GM19452 (cell line): Measurements from ENCODE around the gene CPNE4.
"Not testable (repeated sequence)": the region's sequence is repeated elsewhere in the genome, so short reads cannot be mapped to it uniquely, and the experiment has no call there.

Source experiments
- ATAC-seq: cut with Tn5 transposase; IDR thresholded peaks from one replicate; pipeline ENCODE4 v1.9.1; 2021; ENCODE audit not compliant: unreplicated experiment

CPNE4 gene

DNA sequence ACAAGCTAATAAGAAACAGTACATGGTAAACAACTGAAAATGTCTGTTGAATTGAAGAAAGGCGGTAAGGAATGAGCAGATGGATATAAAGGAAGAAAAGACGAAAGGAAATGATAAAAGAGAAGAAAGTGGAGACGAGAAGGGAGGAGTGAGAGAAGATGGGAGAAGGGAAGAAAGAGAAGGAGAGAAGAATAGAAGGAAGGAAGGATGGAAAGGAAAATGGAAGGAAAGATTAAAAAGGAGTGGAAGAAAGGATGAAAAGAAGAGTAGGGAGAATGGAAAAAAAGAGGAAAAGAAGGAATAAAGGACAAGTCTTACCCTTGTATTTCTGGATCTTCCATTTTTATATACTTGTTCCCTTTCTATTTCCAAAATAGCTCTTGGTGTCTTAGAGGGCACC is 17.7 kb downstream of the CPNE4 start:
- ATAC-seq = no peak

DNA sequence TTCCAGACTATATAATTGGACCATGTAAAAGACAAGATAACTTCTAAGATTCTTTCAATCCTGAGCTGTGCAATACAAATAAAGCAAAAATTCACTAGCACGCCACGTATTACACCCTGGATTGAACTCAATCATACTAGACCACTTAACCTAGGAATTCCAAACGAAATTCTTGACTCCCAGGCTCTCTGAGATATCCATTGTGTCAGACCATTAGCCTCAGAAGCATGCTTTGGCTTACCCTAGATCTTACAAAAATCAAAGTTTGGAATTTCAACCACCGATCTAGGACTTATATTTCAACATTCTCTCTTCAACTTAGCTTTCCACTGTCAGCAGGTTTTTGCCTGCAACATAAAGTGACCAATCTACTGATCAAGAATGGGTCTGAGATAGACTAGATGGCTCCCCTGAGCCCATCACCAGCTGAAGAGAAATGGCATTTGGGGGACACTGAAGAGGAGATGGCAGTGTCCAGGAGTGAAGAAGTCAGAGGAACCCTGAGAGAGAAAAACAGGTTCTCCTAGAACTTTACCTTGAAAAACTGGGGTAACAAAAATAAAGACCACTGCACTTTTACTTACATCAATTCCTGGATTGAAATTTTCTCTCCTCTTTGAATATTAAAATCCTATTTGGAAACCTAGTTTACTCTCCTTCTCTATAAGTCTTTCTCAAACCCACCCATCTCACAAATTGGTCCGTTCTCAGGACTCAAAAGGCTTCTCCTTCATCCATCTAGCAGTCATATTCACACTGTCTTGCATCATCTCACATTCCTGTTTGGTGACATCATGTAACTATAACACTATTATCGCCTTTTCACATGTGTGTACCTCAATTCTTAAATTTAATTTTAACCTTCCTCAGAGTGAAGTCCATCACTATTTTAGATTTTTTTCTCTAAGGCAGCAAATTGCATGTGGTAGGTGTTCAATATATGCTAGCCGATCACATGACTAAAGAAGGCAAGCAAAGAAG is 18.5 kb downstream of the CPNE4 start:
- ATAC-seq = no peak

DNA sequence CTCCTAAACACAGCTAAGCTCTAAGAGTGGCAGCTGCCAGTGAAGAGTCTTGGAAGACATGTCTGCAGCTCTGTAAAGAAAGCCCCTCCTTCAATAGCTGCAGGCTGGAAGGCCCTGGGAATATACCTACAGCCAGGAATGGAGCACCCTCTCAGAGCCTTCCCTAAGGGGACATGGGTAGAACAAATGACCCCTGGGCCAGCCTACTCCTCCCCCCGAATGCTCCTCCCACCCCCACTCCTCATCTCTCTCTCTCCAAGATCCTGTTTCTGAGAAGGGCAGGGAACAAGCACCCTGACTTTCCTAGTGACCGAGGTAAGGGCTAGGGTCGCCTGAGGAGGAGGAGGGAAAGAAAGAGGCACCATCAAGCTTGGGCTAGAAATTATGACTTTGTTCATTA is 20.7 kb downstream of the CPNE4 start:
- no peak for ATAC-seq

DNA sequence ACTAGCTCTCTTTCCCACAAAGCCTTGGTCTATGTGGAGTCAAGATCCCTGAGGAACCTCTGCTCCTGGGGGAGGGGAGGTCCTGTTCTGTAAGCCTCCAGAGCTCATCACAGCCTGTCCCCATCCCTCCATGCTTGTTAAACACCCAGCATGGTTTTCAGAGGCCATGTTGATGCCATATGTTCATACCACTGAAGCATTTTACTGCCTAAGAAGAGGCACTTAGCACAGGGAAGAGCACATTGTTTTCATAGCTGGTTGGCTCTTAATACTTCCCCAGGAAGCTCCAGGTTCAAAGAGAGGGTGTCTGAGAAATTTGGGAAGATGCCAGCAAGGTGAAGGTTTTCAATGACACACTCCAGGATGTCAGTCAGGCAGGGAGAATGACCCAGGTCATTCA is 25.6 kb downstream of the CPNE4 start:
- ATAC-seq = no peak

DNA sequence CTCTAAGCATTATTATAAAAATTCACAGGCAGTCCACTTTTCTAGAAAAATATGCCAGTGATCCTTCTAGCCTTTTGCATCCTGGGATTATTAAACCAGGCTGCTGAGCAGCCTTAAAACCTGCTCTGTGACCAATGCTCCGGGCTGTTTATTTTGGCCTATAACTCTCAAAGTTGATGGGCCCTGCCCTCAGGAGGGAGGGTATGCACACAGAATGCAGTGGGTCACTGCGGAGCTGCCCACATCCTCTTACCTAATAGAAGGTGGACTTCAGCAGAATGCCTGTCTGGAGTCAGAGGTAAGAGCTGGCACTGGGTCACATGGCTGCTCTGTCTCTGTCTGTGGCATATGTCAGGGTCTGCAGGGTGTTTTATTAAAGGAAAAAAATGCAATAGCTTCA is 26.0 kb downstream of the CPNE4 start:
- no peak for ATAC-seq

DNA sequence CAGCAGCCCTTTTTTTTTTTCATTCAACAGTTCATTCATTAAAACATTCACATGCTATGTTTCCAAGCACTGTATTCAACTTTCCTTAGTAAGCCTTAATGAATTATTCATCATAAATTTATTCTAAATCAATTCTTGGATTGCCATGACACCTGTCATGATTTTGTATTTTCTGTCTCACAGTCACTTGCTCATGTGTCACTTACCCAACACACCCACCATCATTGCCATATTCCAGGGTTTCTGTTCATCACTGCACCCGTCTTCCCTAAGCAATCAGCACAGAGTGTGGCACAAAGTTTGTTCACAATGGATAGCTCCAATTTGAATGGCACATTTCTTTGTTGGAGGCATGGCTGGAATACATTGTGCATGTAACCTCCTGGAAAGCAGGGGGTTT is 27.2 kb downstream of the CPNE4 start:
- ATAC-seq = no peak

DNA sequence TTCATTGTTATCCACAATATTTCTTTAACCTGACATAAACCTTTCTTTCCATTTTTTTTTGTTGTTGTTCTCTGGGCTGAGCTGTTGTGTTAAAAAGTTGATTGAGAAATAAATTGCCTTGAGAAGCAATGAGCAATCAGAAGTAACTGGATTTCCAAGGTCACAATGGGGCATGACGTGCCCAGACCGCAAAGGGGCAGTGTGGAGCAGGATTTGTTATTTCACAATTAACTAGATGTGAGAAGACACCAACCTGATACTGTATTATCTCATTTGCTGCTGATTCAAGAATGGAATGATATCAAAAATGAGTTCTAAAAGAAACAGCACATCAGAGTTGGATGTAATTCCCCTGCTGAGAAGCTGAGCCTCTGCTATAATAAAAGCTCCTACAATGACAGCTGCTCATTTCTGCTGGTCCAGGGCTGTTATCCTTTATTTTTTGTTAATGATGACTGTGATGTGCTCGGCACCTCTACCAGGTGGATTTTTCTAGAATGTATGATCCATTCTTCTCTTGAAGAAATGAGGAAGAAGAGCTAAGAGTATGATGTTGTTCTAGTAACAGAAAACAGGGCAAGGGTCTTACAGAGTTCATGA is 28.1 kb downstream of the CPNE4 start:
- no peak for ATAC-seq

DNA sequence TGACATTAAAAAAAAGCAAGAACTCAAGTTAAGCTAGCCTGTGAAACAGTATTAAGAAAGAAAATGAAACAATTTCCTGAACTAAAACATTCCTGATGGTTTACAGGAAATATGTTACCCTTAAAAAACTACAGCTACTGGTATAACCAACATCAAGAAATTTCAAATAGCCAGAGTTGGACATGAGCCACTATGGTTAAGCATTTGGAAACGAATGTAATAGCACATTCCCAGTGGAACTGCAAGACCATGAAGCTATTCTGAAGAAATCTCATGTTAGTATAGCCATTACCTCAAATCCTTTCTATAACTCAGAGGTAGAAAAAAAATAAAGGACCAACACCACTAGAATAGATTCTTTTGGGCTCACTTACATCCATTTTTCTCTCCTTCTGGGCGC is 30.2 kb downstream of the CPNE4 start:
- ATAC-seq = no peak

DNA sequence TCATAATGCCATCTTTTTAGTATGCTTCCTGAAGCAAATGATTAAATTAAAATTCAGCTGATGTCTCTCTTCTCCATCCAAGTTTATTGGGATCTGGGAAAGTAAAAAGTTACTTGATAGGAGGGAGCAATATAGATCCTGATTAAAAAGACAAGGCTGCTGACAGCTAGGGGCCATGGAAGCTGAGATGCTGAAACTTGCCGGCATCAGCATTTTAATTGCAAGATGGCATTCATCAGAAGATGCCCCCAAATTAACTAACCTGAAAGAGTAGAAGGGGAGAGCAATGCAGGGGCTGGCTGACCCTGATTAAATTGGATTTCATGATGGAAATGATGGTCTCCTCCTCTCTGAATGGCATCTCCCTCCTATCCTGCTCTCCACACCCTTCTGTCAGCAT is 31.1 kb downstream of the CPNE4 start:
- no peak for ATAC-seq

DNA sequence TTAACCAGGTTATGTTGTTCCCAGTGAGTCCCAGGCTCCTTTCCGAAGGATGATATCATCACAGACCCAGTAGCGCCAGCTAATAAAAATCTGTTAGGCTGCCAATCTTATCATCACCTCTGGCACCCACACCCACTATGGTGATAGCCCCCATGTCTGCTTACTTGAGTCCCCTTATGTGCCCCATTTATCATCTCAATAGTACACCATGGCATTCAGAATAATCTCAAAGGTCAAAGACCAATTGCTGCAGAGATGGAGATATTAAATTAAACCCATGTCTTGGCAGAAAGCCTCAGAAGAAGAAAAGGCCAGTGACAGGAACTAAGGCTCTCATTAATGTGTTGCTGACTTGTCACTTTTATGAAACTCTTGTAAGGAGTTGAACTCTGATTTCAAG is 32.8 kb downstream of the CPNE4 start:
- ATAC-seq = no peak

DNA sequence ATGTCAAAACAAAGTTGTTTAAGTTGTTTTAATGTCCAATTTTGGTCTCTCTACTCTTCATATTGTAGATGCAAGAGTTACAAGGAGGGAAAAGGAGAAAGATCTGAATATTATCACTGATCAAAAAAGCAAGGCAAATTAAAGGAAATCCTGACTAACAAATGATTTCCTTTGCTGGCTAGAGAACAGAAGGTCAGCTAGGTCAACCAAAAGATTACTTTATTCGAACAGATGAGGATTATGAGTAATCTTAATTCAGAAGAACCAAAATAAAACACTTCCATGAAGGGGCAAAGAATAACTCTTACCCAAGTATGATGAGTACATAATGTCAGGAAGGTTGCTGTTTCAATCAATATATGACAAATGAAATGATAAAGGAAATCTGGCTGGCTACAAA is 33.8 kb downstream of the CPNE4 start:
- ATAC-seq = no peak

DNA sequence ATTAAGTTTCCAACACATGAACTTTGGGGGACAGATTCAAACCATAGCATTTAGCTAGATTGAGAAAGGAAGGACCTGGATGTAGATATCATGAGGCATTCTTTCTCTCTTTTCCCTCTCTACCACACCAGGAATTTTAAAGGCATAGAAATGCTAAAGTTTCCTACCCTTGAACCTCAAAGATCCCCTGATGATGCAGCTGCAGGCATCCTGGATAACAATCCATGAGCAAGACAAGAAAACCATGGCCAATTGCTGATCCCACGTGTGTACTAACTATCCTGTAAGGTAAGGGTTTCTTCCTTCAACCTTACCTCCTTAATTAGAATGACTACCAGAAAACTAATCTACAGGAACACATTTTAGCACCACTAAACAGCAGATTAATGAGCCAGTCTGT is 36.8 kb downstream of the CPNE4 start:
- no peak for ATAC-seq

DNA sequence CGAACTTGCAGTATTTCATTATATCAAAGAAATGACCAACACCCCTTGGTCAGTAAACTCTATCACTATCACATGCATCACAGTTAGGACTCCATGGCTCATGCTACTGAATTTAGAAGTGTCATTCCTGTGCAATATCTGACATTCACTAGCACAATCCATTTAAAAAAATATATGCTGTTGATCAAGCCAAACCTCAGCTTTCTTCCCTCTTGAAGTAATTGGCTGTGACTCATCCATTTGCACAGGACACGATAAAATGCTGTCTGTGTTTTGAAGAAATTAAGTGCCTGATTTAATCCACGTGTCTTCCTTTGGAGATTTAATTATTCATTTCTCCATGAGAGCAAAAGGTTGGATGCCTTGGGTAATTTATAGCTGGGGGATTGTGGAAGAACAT is 38.9 kb downstream of the CPNE4 start:
- ATAC-seq = no peak

DNA sequence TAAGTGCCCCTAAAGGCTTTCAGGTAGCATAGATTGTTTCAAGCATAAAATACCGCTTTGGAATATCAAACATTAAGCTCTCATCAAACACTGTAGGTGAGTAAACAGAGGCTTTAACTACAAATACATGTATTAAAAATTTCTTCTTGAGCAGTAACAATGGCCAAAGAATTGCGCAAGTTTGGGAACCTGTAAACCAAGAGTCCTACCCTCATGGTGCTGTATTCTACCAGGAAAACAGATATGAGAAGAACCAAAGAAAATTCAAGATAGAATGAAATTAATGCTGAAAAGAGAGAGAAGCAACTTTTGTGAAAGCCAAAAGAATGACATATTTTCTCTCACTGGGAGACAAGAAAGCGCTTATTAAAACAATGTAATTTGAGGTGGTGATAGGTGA is 45.5 kb downstream of the CPNE4 start:
- no peak for ATAC-seq

DNA sequence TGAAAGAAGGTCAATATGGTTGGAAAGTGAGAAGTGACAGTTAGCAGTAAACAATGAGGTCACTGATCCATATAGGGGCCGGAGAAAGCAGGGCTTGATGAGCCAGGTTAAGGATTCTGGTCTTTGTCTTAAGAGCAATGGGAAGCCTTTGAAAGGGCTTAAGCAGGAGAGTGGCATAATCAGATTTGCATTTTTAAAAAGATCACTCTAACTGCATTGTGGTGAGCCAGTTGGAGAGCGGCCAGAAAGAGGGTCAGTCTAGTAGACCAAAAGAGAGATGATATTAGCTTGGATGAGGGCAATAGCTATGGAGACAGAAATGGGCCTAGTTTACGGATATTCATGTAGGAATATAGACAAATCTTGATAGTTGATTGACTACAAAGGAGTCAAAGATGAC is 46.6 kb downstream of the CPNE4 start:
- no peak for ATAC-seq

DNA sequence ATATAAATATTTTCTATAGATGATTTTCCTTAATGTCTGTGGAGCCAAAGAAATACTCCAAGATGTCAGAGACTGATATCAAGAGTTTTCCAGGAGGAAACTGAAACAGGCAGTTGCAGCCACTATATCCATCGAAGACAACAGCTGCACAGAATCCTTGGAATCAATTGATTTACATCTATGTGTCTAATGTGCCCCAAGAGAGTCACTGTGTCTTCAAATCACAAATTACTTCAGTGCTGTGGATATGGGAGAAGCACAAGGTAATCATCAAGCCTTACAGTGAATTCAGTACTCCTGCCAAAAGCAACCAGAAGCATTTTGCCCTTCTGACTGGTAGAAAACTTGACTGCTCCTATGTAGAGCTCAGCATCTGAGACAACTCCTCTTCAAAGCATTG is 51.1 kb downstream of the CPNE4 start:
- no peak for ATAC-seq

DNA sequence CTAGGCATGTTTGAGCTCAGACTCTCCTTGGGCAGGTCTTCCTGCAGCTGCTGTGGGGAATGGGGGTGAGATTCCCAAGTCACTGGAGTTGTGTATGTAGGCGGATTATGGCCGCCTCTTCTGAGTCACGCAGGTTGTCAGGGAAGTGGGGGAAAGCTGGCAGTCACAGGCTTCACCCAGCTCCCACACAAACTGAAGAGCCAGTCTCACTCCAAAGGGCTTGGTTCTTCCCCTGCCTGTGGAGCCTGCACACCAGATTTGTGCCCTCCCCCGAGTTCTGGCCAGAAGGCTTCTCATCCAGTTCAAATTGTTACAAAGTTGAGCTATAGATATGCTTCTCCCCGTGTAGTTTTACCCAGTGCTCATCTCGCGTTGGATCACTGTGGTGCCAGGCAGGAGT is 53.5 kb downstream of the CPNE4 start:
- no peak for ATAC-seq

DNA sequence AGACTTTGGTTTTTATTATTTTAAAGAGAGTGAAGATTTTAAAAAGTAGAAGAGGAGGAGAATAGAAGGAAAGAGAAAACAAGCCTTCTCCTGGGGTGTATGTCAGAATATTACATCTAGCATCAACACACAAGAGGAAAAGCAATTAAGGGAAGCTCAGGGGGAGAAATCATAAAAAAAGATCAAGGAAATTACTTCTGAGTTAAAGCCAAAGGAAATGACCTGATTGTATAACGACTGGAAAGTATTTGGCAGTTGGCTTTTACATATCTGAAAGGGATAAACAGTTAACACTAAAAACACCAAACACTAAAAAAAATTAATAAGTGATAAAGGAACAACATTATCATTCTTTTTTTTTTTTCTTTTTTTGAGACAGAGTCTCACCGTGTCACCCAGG is 58.4 kb downstream of the CPNE4 start:
- no peak for ATAC-seq

DNA sequence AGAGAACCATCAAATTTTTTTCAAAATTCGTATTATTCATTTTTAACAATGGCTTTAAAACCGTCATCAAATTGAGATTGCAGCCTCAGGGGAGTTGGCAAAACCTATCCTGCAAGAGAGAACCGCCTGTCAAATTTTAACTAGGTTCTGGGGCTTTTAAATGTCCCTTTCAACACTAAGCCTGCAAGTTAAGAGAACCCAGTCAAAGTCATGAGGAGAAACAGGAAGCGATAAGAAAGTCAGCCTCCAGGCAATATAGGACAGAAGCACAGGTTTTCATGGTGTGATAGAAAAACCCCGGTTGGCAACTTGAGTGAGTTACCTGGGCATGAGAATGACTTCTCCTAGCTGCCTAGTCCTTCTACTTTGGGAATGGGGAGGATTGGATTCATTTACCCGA is 59.8 kb downstream of the CPNE4 start:
- ATAC-seq = no peak

DNA sequence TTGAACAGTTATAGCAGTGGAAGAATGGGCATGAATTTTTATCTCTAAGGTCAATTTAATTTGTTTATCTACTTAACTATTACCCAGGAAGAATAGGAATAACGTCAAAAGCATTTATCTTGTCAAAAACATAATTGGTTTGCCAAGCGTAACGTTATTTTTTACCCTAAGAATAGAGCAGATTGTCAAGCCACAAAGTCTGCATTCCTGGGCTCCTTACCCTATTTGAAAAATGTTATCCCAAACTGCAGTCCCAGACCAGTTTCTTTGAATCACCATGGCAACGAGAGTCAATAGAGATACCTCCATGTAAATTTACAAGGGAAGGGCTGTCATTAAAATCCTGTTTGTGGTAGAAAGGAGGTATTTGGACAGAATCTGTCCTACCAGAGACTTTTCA is 61.1 kb downstream of the CPNE4 start:
- no peak for ATAC-seq

DNA sequence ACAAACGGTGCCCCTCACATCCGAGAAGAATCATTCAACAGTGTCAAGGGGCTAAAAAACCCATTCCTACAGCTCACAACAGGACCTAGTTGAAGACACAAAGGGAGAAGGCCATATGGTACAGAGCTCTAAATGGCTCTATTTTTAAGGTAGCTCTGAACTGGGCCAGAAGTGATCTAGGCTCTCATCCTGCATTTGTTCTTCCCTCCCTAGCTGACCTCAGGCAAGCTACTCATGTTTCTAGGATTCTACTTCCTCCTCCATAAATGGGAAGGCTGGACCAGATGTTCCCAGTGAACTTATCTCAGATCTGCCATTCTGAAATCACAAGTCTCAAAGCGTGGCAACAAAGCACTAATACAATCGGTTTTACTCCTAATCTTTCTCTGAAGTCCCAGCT is 62.3 kb downstream of the CPNE4 start:
- no peak for ATAC-seq

DNA sequence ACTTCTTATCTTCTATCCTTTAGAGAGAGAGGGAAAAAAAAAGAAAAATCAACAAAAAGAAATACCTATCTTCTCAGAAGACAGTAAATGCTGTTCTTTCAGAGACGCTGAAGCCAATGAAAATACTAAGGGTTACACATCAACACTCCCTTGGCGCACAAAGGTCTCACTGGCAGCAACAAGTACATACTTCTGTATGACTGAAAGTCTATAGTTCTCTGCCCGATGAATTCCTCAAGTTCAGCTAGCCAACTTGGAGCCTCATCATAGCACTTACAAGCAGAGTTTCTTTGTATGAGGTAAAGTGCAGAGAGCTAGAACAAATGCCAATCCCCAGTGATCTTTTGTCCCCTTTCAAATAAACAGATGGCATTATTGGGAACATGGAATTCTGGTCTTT is 62.7 kb downstream of the CPNE4 start:
- no peak for ATAC-seq

DNA sequence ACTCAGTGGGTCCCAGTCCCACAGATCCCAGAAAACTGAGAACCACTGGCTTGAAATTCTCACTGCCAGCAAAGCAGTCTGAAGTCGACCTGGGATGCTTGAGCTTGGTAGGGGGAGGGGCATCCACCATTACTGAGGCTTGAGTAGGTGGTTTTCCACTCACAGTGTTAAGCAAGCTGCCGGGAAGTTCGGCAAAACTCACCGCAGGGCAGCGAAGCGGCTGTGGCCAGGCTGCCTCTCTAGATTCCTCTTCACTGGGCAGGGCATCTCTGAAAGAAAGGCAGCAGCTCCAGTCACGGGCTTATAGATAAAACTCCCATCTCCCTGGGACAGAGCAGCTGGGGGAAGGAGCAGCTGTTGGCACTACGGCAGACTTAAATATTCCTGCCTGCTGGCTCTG is 71.4 kb downstream of the CPNE4 start:
- not testable (repeated sequence) for ATAC-seq
